CD4-positive, alpha-beta T cell treated with Interleukin-15 for 1 hour (primary cell): ENCODE results near the gene ABCC11.

ENCODE experiments used
- DNase-seq: peaks from one replicate; pipeline ENCODE4 v3.0.0-alpha.2; 2020

ABCC11 gene

DNA sequence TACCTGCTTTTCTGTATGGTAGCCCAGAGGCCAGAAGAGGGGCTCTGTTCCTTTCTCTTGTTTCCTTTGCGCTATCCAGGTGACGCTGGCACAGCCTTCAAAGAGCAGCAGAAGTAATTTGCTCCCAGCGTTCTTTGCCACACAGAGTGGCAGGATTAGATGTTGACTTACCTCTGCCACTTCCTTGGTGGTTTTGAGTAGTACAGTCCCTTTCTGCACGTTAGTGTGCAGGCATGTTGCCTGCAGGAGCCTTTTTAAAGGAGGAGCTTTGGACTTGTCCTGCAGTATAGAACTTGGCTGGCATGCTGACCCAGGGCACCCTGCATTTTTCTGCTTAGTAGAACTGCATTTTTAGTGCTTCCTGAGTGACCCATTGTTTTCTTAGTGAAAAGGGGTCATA is at the start of gene ABCC11:
Gene ABCC11, minus strand, starts transcription at position 229 of the 400 bp plus-strand sequence. CDS start 15,618 bp downstream, outside the sequence.
- no peak for DNase-seq

DNA sequence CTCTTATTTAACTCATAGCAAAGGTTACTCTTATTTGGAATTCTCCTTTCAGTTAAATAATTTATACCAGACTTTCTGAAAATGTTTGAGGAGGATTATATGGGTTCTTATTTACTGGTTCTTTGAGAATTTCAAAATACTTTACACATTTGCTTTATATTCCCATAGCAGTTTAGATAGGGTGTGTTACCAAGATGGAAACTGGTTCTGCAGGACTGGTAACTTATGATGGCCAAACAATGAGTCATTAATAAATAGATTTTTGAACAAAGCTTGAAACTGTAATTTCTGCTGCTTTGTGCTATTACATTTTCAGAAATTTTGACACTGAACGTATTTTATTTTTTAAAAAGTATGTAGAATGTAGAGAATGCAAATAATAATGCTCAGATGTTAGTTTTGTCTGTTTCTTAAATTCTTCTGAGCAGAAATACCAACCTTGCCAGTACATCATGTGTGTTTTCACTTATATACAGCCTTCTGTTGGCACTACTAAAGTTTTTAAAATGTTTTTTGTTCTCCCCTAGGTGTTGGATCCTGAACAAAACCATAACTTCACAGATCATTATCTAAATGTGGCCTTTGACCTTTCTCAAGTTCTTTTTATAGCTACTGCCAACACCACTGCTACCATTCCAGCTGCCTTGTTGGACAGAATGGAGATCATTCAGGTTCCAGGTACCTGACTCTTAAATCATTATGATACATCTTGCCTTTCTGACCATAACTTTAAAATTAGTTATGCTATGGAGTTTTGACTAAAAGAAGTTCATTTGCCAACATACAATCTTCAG is 48.3 kb upstream of the ABCC11 start:
- DNase-seq, result no peak

DNA sequence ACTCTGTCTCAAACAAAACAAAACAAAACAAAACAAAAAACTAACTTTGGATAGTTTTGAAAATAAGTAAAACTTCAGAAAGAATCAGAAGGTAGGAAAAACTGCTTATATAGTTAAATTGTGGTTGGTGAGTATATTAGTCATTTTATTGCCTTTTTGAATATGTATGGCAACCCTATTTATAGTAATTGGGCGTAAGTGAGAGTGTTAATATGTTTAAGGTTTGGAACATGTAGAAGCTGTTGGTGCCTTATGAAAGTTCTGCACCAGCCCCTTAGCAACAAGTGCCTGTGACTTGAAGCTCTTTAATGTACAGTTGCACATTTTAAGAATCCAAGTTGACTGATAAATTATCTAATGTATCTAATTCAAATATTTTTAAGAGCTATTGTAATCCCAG is 47.4 kb upstream of the ABCC11 start:
- DNase-seq, result no peak

DNA sequence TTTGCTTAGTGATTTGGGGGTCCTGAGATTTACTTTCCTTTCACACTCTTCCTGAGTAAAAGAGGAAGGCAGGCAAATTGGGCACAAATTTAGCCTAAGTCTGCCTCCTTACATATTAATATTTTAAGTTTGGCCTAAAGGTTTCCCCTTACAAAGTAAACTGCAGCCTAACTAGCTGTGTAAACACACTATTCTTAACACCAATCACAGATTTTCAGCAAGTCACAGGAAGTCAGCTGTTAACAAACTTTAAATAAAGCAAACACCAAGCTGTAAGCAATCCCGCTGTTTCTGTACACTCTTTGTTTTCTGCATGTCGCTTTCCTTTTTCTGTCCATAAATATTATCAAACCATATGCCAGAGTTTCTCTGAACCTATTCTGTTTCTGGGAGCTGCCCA is 45.1 kb upstream of the ABCC11 start:
- no peak for DNase-seq

DNA sequence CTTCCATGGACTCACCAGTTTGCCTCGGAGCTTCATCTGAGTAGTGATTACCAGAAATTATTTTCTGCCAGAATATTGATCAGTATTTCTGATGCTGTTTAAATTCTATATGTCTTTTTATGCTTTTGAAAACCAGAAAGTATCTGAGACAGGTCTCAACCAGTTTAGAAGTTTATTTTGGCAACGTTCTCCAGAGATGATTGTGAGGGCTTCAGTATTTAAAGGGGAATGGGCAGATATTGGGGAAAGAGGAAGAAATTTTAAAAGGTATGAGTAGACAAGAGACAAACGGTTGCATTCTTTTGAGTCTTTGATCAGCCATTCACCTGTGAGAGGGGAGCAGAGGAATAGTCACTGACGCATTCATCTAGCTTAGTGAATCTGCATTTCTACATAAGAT is 44.4 kb upstream of the ABCC11 start:
- DNase-seq, result no peak

DNA sequence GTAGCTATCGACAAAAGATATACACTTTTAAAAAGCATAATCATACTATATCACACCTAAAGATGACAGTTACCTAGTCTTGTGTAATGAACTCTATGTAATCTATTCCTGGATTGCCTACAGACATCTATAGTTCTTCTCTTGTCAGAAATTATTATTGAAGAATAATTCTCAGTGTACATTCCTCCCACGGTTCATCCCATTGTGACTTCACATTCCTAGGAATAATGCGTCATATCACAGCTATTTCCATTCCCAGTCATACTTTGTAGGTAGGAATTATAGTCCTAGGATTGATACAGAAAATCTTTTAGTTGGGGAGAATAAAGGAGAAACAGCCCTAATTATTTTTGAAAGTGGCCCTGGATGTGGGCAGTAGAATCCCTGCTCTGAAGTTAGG is 44.0 kb upstream of the ABCC11 start:
- DNase-seq, result no peak

DNA sequence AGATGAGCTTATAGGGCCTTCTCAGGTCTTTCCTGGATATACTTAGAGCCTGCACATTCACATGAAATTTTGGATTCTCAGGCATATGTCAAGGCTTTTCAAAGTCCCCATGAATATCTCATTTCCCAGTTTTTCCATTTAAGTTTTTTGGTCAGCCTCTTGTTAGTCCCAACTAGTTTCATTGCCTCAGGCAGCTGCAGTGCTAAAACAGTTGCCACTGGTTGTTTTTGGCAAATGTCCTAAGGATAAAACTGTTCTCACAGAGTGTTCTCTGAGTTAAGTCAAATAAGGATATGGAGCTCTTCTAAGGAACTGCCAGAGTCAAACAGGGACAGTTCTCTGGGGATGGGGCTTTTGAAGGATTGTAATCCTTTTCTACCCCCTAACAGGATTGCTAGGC is 39.9 kb upstream of the ABCC11 start:
- DNase-seq, result no peak

DNA sequence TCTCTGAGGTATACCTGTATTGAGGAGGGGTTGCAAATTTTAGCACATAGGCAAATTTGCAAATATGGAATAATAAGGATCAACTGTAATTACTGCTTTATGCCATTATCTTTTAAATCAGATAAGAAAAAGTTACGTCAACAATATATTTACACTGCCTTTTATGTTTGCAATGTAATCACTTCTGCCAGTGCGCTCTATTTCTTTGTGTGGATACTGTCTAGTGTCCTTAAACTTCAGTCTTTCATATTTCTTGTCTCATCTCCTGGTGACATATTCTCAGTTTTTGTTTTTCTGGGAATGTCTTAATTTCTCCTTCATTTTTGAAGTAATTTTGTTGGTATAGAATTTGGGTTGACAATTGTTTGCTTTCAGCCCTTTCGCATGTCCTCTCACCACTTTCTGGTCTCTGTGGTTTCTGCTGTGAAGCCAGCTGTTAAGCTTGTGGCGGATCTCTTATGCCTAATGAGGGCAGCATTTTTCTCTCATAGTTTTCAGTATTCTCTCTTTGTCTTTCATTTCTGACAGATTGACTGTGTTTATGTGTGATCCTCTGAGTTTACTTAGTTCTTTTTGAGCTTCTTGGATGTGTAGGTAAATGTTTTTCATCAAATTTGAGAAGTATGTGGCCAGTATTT is 37.6 kb upstream of the ABCC11 start:
- DNase-seq, result no peak

DNA sequence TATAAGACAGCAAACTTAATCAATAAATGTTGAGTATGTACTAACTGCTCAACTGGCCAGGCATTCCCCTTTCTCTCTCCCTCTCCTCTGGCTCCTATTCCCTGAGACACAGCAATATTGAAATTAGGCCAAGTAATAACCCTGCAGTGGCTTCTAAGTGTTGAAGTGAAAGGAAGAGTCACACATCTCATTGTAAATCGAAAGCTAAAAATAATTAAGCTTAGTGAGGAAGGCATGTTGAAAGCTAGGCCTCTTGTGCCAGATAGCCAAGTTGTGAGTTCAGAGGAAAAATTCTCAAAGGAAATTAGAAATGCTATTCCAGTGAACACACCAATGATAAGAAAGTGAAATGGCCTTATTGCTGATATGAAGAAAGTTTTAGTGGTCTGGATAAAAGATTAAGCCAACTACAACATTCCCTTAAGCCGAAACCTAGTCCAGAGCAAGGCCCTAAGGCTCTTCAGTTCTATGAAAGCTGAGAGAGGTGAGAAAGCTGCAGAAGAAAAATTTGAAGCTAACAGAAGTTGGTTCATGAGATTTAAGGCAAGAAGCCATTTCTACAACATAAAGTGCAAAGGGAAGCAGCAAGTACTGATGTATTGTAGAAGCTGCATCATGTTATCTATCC is 35.4 kb upstream of the ABCC11 start:
- no peak for DNase-seq

DNA sequence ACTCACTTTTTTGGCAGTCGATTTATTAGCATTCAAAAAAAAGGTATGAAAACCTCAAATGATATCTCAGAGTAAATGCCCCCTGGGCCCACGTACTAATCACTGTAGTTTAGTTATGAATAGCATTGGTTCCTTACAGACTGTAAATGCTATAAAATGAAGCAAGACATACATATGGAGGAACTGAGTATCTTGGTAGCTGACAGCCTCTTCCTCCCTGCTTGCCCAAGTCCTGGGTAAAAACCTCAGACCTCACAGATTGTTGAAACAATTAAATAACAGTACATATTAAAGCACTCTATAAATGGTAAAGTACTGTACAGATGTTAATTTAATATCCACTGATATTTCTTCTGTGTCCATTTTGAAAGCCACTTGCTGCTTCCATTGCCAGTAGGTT is 33.2 kb upstream of the ABCC11 start:
- no peak for DNase-seq

DNA sequence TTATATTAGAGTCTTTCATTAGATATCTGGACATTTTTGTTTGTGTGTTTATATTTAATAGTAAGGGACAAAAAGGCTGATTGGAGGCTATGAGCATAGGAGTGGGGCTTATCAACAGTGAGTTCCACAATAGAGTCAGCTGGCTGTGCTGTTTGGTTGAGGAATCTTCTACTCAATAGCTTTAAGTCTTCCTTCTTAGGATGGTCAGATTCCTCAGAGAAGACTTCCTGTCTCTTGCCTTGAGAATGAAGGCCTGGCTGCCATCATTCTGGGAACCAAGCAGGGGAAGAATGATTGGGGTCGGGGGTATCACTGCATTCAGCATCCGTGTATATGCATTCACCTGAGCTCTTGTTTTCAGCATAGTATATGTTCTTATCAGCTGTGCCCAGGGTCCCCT is 31.9 kb upstream of the ABCC11 start:
- no peak for DNase-seq

DNA sequence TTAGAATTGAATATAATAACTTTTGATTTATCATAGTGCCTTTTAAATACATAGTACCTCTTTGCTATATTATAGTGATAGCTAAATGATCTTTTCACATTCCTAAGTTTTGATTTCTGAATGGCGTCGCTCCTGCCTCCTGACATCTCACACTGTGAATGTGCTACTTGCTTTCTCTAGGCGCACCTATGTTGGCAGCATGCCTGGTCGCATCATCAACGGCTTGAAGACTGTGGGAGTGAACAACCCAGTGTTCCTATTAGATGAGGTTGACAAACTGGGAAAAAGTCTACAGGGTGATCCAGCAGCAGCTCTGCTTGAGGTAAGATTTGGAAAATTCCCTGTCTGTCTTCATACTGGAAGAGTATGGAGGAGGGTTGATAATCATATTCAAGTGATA is 29.8 kb upstream of the ABCC11 start:
- no peak for DNase-seq

DNA sequence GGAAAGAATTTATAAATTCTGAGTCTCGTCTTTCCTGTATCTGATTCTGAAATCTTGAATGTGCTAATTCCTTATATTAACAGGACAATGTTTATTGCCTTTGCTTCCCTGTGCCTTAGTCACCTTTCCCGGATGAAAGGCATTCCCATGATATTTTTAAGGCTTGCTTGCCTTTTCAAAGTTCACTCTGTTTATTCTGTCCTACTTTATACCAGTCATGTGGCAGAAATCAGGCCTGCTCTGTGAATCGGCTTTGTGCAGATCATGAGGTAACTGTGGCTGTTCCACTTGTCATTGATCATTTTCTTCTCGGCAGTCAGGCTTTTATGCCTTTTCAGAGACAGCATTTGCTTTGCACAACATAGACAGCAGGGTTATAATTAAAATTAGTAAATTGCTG is 28.8 kb upstream of the ABCC11 start:
- no peak for DNase-seq

DNA sequence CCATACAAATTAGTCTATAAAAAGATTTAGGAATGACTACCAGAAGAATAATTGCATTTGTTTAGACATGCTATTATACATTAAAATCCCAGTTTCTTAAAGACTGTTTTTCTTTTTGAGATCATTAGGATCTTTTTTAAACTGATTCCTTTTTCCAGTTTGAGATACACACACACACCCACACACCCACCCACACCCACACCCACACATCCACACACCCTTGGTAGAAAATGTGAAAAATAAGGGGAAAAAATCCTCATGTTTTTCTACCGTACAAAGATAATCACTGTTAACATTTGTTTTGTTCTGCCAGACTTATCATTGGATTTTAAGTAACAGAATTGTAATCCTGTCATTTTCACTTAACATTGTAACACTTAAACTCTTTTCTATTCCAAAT is 27.1 kb upstream of the ABCC11 start:
- DNase-seq, result no peak

DNA sequence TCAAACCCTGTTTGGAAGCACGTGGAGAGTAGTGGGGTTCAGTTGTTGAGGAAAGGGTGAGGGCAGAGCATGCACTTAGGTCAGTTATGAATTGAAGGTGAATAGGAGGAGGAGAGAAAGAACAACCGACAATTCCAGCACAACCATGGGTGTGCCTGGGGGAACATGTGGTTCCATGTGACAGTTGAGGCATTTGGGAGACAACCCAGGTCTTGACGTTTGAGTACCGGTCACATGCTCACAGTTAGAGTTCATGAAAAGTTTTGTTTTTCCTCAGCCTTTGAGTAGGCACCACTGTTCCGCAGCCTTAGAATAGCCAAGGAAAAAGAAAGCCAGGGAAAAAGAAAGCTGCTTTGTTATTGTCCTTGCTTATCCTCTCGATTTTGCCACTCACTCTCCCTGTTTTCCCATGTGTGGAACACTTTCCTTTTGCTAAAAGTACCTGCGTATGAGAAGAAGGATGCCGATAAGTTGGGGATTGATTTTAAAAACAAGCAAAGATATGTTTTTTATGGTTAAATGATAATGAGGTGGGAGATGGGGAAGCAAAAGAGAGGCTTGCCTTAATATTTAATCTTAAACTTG is 25.6 kb upstream of the ABCC11 start:
- no peak for DNase-seq

DNA sequence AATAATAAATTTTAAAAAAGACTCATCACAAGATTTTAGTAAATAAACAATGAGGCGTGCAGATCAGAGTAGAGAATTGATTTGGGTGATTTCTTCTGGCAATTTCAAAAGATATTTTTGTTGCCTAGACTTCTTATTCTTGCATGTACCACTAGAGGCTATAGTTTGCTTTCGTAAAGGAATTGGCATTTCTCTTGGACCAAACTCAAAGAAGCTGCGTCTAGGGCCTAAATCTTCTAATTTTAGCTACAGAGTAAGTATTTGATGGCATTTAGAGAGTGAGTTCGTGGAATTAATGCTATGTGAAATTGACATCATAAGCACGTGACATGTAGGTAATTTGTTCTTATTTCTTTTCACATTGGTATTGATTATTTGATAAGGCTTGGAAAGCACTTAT is 24.4 kb upstream of the ABCC11 start:
- DNase-seq, result no peak

DNA sequence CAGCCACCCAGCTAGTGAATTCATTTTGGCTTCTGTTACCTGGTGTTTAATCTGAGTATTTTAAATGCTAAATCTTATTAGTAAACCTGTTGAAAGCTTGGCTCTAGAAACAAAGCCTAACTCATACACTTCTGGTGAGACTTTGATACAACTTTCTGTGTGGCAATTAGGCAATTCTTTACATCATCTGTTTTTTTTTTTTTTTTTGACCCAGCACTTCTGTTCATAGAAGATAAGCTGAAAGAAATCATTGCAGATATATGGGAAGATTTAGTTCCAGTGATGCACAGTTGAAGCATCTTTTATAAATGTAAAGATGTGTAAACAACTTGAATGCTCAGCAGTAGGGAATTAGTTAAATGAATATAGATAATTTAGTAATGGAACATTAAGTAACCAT is 21.7 kb upstream of the ABCC11 start:
- DNase-seq, result no peak

DNA sequence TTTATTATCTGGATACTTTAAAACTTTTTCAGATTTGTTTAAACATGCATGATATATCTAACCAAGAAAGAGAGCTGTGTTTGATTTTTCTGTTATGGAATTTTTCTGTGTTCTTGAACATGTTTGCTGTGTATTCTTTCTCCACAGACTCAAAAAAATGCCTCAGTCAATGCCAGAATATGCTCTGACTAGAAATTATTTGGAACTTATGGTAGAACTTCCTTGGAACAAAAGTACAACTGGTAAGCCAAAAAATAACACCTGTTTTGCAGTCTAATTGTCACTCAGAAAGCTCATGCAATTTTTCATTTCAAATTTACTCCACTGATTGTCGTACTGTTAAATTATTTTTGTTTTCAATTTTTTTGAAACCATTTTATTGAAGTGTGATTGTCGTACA is 15.3 kb upstream of the ABCC11 start:
- DNase-seq, result no peak

DNA sequence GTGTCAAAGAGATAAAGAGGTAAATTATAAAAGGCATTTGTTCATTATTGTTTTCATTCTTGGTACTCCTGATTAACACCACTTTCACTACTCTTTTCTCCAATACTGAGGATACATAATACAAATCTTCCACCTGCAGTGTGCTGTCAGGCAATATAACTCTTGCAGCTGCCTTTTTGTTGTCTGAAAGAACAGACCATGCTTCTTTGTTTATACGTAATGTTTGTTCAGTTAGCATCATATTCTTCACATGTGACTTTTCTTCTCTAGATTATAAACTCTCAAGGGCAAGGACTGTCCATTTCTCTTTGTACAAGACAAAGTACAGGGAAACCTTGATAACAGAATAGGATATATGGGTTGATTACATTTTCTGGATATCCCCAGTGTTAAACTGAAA is 14.2 kb upstream of the ABCC11 start:
- DNase-seq, result no peak

DNA sequence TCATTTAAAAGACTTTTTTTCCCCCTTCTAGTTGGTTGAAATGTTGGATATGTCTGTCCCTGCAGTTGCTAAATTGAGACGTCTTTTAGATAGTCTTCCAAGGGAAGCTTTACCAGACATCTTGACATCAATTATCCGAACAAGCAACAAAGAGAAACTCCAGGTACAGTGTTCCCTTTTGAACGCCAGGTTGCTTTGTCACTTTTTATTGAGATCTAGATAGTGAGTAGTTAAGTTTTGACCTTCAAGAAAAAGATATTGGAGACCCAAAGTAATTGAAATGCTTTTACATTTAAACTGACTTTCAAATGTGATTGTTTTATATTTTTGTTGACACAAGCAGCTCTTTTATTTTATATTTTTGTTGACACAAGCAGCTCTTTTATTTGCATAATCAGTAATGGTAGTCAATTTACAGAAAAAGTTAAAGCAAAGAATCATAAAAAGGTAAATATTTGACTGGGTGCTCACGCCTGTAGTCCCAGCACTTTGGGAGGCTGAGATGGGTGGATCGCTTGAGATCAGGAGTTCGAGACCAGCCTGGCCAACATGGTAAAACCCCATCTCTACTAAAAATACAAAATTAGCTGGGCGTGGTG is 9.3 kb upstream of the ABCC11 start:
- no peak for DNase-seq

DNA sequence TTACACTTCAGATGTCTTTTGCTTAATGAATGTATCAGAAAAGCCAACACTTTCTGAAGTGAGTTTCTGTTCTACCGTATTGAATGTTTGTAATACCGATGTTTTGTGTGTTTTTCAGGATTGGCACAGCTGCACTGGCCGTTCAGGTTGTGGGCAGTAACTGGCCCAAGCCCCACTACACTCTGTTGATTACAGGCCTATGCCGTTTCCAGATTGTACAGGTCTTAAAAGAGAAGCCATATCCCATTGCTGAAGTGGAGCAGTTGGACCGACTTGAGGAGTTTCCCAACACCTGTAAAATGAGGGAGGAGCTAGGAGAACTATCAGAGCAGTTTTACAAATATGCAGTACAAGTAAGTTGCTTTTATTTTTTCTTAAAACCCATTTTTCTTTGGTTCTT is 4.7 kb upstream of the ABCC11 start:
- no peak for DNase-seq

DNA sequence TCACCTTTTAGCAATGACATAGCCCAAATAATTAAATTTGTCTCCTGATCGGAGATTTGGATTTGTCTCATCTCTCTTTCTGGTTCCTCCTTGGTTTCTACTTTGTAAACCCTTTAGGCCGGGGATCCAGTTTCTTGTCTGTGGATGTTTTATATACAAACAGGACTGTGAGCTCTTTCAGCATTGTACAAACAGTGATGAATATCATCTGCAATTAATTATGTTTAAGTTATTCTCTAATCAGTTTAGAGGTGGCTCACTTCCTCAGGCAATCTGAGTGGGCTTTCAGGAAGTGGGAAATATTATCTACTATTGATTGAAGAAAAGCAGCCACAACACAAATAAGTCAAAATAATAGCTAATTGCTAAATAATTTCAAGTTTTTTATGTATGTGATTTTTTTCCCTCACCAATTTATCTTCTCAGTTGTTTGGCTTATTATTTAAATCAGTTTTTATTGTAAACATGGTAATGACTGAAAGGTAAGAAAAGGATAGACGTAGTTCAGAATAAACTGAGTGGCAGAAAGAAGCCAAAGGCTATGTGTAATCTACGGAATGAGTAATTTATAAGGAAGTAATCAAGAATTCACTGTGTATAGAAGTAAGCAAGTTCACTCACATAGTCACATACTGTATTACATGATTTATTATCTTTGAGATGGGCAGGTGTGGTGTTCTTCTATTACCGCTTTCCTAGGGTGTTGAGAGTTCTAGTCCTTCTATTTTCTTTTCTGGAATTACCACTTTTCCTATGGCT is 3.4 kb upstream of the ABCC11 start:
- no peak for DNase-seq

DNA sequence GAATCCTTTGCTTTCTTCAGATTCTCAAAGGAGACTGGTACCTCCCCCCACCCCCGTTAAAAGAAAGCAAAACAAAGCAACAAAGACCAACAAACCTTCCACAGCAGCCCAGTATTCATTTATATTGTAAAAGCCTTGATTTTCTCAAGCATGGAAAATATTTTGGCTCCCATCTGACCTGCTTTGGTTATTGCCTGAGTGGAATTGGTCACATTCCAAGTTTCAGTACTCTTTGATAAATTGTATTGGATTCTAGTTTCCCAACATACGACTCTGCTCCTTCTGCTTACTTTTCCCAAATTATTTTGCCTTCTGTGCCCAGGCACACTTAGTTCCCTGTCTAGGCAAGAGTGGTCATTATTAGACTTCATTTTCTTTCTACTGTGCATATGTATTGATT is 1.3 kb downstream of the ABCC11 start:
- DNase-seq, result no peak
